Measurements from ENCODE around the gene TRPM2.

DNA sequence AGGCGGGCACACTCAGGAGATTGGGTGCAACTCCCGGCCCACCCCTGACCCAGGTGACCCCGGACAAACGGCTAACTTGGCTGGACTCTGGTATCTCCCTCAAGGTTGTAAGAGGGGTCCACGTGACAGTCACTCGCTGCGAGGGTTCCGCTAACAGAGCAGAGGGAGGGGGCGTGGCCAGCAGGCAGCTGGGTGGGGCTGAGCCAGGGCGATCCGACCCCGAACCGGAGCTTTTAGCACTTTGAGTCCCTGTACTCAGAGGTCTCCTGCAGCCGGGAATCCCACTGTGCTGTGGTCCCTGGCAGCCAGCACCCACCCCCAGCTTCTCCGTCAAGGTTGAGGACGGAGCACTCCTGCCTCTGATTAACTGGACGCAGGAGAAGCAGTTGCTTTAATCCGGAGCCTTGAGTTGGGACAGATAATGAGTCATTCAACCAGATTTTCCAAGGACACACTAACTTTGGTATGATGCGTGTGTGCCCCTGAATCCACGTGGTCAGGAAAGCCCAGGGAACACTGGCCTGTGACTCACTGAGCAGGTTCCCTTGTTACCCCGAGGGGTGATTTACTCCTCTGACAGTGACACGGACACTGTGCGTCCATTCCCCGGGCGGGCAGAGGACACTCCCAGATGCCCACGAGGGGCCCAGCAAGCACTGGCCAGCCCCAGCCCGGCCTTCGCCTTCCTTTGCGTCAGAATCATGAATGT is 16.8 kb downstream of the TRPM2 start:
- TF ChIP-seq, protein P1, sequence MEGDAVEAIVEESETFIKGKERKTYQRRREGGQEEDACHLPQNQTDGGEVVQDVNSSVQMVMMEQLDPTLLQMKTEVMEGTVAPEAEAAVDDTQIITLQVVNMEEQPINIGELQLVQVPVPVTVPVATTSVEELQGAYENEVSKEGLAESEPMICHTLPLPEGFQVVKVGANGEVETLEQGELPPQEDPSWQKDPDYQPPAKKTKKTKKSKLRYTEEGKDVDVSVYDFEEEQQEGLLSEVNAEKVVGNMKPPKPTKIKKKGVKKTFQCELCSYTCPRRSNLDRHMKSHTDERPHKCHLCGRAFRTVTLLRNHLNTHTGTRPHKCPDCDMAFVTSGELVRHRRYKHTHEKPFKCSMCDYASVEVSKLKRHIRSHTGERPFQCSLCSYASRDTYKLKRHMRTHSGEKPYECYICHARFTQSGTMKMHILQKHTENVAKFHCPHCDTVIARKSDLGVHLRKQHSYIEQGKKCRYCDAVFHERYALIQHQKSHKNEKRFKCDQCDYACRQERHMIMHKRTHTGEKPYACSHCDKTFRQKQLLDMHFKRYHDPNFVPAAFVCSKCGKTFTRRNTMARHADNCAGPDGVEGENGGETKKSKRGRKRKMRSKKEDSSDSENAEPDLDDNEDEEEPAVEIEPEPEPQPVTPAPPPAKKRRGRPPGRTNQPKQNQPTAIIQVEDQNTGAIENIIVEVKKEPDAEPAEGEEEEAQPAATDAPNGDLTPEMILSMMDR (IDR thresholded peaks at IDR 0.05): no peak
- TF ChIP-seq ZFX (IDR thresholded peaks at IDR 0.05; ENCODE audit: borderline replicate concordance): no peak
